ENCODE data around the gene RAB40C. TPM values are rescaled to one million over a fixed set of nuclear protein-coding genes. Genes with fewer than 3 reads are reported as not detected.

RAB40C gene
- total RNA-seq, 1 experiment from 2014 or later, result 9.3 TPM

DNA sequence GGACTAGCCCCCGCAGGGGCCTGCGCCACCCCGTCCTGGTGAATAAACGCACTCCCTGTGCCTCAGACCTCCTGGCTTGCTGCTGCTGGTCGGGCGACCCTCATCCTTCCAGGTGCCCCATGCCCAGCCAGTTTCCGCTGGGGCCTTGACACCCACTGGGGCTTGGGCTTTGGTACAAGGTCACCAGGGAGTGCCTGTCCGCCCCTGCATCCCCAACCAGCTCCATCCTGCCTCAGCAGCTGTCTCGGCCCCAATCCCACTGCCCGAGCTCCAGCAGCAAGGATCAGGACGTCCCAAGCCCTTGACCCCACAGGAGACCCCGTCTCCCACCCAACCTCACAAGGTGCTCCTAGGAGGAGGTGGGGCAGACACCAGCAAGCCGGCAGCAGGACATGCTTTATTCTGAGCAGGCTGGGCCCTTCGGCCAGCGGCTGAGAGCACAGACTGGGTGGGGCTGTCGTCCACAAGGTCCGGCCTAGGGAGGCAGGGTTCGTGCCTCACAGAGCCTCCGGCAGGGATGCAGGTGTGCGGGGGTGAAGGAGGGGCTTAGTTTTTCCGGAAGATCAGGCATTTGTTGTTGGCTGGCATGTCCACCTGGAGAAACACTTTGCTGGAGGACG, 44.3 kb downstream of the RAB40C start:
- DNase-seq (ENCODE audit: low read depth, low spot score), result no peak
- in situ Hi-C loops (cut with HindIII; ENCODE audit: low pct_unique_long_range_greater_than_20kb, low sequenced_read_pairs), result no loop called here

DNA sequence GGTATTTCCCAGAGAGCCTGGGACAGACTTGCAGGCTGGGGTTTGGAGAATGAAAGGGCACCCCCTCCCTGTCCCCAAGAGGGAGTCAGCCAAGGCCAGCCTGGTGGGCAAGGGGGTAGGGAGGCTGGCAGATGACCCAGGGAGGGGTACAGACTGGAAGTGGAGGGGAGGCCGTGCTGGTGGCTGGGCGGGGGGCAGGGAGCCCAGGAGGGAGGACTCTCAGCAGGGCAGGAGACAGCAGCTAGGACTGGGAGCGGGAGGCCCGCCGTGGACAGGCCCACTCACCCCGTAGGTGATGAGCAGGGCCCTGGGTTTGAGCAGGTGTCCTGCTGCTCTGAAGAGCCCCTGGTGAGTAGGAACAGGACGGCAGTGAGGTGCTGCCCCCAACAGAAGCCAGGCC, 45.1 kb downstream of the RAB40C start:
- in situ Hi-C loops (cut with HindIII; ENCODE audit: low pct_unique_long_range_greater_than_20kb, low sequenced_read_pairs), result no loop called here
- DNase-seq (ENCODE audit: low read depth, low spot score), result no peak

GRCh38 chr16:635573-636205, 45.8 kb downstream of the RAB40C start:
- in situ Hi-C loops (cut with HindIII; ENCODE audit: low pct_unique_long_range_greater_than_20kb, low sequenced_read_pairs), result no loop called here
- DNase-seq (ENCODE audit: low read depth, low spot score), result no peak

DNA sequence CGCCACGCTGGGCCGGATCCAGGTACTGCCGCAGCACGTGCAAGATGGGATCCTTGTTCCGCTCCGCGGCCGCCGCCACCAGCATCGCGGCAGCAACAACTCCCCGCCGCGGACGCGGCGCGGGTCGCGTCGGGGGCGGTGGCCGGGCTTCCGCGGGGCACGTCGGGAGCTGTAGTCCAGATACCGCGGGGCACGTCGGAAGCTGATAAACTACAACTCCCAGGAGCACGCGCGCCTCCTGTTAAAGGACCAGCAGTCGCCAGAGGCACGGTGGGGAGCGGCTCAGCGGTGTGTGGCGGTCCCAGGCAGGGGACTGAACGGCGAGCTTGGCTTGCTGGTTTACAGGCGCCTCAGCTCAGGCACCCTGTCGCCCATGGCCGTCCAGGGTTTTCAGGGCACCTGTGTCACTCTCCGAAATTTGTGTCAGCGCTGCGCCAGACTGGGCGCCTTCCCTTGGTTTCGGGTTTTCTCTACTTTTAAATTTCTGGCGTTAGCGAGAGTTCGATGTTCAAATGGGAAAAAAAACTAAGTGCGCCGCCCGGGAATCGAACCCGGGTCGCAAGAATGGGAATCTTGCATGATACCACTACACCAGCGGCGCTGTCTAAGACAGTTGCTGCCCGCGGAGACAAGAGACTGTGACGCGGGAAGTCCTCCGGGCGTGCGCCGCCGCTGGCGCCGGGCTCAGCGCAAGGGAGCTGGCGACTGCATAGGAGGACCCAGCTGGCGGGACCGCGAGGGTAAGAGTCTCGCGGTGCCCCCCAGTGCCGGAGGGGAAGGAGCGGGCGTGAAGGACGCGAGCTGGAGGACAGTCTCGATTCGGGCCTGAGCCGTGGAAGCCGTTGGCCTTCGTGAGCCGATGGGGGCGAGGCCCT, 46.6 kb downstream of the RAB40C start, which contains the start of gene METTL26:
METTL26 (minus strand) TSS at position 100 of the 875 bp plus-strand sequence; CDS start at position 85, 15 bp downstream.
- in situ Hi-C loops (cut with HindIII; ENCODE audit: low pct_unique_long_range_greater_than_20kb, low sequenced_read_pairs), result no loop called here
- peak; percentile 94 for DNase-seq (ENCODE audit: low read depth, low spot score)

DNA sequence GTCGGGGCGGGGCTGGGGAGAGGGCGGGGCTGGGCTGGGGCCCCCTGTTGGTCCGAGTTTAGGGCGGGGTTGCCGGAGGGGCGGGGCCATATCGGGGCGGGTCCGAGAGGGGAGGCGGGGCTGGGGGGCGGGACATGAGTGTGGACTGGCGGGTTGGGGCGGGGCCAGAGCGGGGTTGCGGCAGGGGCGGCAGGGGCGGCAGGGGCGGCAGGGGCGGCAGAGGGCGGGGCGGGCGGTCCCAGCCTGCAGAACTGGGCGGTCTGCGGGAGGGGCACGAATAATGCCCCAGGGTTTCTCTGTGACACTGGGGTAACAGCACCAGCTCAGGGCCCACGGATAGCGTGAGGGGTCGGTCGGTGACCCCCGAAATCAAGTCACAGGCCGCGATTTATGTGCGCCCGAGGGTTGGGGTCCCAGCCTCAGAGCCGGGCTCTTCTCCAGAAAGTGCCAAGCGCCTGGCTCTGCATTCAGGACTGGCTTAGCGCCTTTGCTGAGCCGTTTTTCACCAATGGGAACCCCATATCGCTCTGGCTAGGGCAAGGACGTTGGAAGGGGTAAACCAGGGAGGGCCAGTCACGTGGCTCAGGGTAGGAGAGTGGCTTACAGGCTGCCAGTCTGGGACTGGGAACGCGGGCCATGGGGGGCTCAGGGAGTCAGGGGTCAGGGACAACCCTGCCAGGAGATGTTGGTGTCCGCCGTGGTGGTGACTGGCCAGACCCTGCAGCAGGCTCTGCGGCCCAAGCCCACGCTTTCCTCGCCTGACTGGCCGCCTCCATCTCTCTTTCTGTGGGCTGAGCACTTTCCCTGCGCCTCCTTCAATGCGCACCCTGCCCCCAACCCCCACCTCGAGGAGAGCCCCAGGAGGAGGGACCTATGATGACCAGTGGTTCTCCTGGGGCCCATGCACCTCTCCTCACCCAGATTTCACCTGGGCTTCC, 47.5 kb downstream of the RAB40C start:
- peak; percentile 84 for DNase-seq (ENCODE audit: low read depth, low spot score)
- in situ Hi-C loops (cut with HindIII; ENCODE audit: low pct_unique_long_range_greater_than_20kb, low sequenced_read_pairs), result no loop called here

- in situ Hi-C loops (cut with HindIII; ENCODE audit: low pct_unique_long_range_greater_than_20kb, low sequenced_read_pairs), result no loop called here
- DNase-seq (ENCODE audit: low read depth, low spot score), result no peak
These were observed 48.2 kb downstream of the RAB40C start for GRCh38 chr16:638034-638543.

DNA sequence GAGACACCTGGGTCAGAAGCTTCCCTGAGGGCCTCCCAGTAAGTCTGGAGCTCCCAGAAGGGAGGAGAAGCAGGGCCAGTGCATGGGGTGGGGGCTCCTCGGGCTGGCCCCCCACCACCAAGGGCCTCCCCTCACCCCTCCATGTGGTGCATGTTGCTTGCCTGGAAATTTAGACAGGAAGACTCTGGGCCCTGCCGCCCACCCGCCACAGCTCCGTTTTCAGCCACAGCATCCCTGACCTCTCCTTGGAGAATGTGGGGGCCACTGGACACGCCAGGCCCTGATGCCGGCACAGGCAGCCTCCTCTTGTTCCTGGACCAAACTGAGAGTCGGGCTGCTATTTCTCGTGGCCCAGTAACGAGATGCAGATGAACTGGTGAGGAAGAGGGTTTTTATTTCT, 49.0 kb downstream of the RAB40C start:
- in situ Hi-C loops (cut with HindIII; ENCODE audit: low pct_unique_long_range_greater_than_20kb, low sequenced_read_pairs), result no loop called here
- no peak for DNase-seq (ENCODE audit: low read depth, low spot score)

DNA sequence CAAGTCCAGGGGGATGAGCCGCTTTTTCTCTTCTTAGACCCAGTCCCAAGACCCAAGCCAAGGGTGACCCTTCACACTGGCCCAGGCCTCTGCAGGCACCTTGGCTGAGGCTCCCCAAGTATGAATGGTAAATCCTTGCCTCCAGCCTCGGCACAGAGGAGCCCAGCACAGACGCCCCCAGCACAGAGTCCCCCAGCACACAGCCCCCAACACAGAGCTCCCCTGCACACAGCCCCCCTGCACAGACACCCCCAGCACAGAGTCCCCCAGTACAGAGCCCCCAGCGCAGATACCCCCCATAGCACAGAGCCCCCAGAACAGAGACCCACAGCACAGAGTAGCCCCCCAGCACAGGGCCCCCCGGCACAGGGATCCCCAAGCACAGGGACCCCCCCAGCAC, 50.7 kb downstream of the RAB40C start:
- DNase-seq (ENCODE audit: low read depth, low spot score), result no peak
- in situ Hi-C loops (cut with HindIII; ENCODE audit: low pct_unique_long_range_greater_than_20kb, low sequenced_read_pairs), result no loop called here

DNA sequence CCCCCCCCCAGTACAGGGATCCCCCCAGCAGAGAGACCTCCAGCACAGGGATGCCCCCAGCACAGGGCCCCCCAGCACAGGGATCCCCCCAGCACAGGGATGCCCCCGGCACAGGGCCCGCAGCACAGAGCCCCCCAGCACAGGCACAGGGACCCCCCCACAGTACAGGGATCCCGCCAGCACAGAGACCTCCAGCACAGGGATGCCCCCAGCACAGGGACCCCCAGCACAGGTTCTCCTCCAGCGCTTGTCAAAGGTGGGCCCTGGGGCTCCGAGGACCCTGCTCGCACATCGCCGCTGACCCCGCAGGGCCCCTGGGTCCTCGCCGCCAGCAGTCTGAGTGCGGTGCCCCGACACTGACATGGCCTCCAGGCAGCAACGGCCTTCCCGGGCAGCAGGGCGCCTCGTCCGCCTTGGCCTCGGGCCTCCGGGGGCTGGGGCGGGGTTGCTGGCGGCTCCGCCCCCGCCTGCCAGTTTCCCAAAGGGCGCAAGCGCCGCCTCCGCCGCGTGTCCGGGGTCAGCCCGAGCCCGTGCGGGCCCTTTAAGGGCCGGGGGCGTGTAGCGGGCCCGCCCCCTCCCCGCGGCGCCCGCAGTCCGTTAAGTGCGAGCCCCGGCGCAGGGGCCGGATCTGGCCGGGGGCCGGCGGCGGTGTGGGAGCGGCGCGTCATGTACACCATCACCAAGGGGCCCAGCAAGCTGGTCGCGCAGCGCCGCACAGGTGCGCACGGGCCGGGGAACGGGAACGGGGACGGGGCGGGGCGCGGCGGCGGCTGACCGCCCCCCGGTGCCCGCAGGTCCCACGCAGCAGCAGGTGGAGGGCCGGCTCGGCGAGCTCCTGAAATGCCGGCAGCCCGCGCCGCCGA, 51.7 kb downstream of the RAB40C start, which contains the start of gene MCRIP2:
MCRIP2 (plus strand) TSS at position 503 of the 863 bp plus-strand sequence; CDS start at position 667, 164 bp downstream.
- in situ Hi-C loops (cut with HindIII; ENCODE audit: low pct_unique_long_range_greater_than_20kb, low sequenced_read_pairs), result no loop called here
- DNase-seq (ENCODE audit: low read depth, low spot score), result peak; percentile 71

DNA sequence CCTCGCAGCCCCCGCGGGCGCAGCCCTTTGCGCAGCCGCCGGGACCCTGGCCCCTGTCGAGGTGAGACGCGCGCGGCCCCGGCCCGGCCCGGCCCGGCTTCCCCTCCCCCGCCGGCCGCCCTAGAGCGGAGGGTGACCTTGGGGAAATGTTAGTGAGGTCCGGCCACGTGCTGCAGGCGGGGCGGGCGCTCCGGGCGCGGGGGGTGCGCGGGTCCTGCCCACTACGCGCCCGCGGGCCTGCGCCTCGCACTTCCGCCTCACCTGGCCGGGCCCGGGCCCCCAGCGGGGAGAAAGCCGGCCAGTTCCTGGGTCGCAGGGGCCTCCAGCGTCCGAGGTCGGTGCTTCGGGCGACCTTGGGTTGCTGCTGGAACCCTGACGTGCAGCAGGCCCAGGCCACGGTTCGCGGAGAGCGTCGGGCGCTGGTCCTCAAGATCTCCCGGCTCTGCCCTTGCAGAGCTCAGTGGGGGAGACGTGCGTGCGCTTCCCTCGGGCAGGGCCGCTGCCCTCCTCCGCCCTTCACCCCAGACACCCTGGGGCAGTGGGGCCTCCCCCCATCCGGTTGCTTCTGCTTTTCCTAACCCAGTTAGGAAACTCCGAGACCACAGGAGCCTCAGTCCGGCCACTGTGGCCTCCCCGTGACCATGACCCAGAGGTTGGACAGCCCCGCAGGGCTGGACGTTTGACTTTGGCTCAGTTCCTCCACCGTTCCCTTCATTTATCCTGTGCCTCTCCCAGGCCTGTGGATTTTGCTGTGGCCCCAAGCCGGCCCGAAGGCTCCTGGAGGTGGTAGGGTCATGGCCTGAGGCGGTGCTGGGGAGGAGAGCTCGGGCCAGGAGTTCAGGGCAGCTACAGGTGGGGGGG, 52.6 kb downstream of the RAB40C start:
- in situ Hi-C loops (cut with HindIII; ENCODE audit: low pct_unique_long_range_greater_than_20kb, low sequenced_read_pairs), result no loop called here
- DNase-seq (ENCODE audit: low read depth, low spot score), result peak; percentile 20

- DNase-seq (ENCODE audit: low read depth, low spot score), result no peak
These were observed 53.1 kb downstream of the RAB40C start for GRCh38 chr16:643050-643368.

GRCh38 chr16:644556-644955, 54.7 kb downstream of the RAB40C start:
- in situ Hi-C loops (cut with HindIII; ENCODE audit: low pct_unique_long_range_greater_than_20kb, low sequenced_read_pairs), result no loop called here
- DNase-seq (ENCODE audit: low read depth, low spot score), result no peak

More at GRCh38 chr16:643050-643368, 53.1 kb downstream of the RAB40C start:
- in situ Hi-C loops (cut with HindIII; ENCODE audit: low pct_unique_long_range_greater_than_20kb, low sequenced_read_pairs), result no loop called here

- DNase-seq (ENCODE audit: low read depth, low spot score), result no peak
- in situ Hi-C loops (cut with HindIII; ENCODE audit: low pct_unique_long_range_greater_than_20kb, low sequenced_read_pairs), result no loop called here
These were observed 56.2 kb downstream of the RAB40C start for GRCh38 chr16:645852-646678.

DNA sequence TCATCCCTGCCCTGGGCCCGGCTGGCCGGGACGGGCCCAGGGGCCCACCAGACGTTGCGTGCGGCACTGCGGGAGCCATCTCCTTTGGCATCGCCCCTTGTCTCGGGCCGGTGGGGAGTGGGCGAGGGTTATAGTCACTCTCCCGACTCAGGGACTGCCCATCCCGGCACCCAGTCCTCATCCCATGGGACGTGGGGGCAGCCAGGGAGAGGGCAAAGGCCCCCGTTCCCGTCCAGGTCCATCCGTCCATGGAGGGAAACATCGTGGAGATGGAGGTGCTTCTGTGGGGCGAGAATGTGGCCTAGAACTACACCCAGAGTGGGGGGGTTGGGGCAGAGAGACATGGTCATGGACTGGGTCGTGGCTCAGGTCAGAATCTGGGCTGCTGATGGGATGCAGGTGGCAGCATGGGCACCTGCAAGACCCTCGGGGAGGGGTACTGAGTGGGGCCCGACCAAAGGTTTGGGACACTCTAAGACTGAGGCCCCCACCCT, 56.9 kb downstream of the RAB40C start:
- no peak for DNase-seq (ENCODE audit: low read depth, low spot score)
- in situ Hi-C loops (cut with HindIII; ENCODE audit: low pct_unique_long_range_greater_than_20kb, low sequenced_read_pairs), result no loop called here

All from SK-MEL-5 (cell line).